Colonic mucosa (tissue), 4 donors: ENCODE results near the gene PTPRQ. TPM values are rescaled to one million over a fixed set of nuclear protein-coding genes. Genes with fewer than 3 reads are reported as not detected.
A peak's percentile ranks its signal among the peaks of the same experiment; 100 is the strongest.
"Not testable (repeated sequence)": the region's sequence is repeated elsewhere in the genome, so short reads cannot be mapped to it uniquely, and the experiment has no call there.

Experiments
- DNase-seq: peaks from one replicate; pipeline ENCODE4 v3.0.0-alpha.2; 2020
- H3K27ac ChIP-seq: fragments of 200-600 bp; one replicate; pipeline ENCODE4 v1.8.0; 2021
- H3K27me3 ChIP-seq: fragments of 200-600 bp; one replicate; pipeline ENCODE4 v1.8.0; 2021
- H3K36me3 ChIP-seq: fragments of 200-600 bp; one replicate; pipeline ENCODE4 v1.8.0; 2021
- H3K4me1 ChIP-seq: fragments of 200-600 bp; one replicate; pipeline ENCODE4 v1.8.0; 2021; ENCODE audit warnings: mild to moderate bottlenecking
- H3K4me3 ChIP-seq: fragments of 200-600 bp; one replicate; pipeline ENCODE4 v1.8.0; 2021
- H3K9ac ChIP-seq, 2 donors: one replicate each; pipeline ENCODE4 v1.7.0; 2013; ENCODE audit warnings: control low read depth in 2 of 2, low read depth in 2 of 2, low read length in 2 of 2
- H3K9me3 ChIP-seq: fragments of 200-600 bp; one replicate; pipeline ENCODE4 v1.8.0; 2021
- intact Hi-C: fragments of 100-400 bp; cut with DNase I; formaldehyde crosslinking; loops from one replicate; pipeline ENCODE4 v1.14.1; 2022
- total RNA-seq, 2 donors: library from RNA; stranded (reverse); fragmentation: NEBNext Ultra II Directional in 1 of 2; extraction: Animal tissue kit (Norgen Biotek cat#: 25700) in 1 of 2; gene quantifications; one replicate each; pipeline ENCODE4 v1.2.1, GENCODE V29; 2021
- TF ChIP-seq, protein P1 (sequence below): fragments of 200-600 bp; IDR thresholded peaks from one replicate; pipeline ENCODE4 v1.8.0; 2022; ENCODE audit warnings: antibody characterized with exemption, mild to moderate bottlenecking
- donor health status: healthy.
- donor health status: DM: no; HTN: no; CAD: no.
- donor health status: DM: no; HTN: no; CAD: no.

The PTPRQ gene
- total RNA-seq, 2 donors from 2014 or later: not detected

- Histone ChIP-seq H3K4me3 (no peak overlapping the region), H3K36me3 (no peaks in the 10 kb centered on the region), H3K9ac (no peak overlapping the region), H3K4me1 (no peaks in the 10 kb centered on the region), H3K27me3 (no peaks in the 10 kb centered on the region), H3K9me3 (no peaks in the 10 kb centered on the region), H3K27ac (no peak overlapping the region)
- TF ChIP-seq, protein P1, sequence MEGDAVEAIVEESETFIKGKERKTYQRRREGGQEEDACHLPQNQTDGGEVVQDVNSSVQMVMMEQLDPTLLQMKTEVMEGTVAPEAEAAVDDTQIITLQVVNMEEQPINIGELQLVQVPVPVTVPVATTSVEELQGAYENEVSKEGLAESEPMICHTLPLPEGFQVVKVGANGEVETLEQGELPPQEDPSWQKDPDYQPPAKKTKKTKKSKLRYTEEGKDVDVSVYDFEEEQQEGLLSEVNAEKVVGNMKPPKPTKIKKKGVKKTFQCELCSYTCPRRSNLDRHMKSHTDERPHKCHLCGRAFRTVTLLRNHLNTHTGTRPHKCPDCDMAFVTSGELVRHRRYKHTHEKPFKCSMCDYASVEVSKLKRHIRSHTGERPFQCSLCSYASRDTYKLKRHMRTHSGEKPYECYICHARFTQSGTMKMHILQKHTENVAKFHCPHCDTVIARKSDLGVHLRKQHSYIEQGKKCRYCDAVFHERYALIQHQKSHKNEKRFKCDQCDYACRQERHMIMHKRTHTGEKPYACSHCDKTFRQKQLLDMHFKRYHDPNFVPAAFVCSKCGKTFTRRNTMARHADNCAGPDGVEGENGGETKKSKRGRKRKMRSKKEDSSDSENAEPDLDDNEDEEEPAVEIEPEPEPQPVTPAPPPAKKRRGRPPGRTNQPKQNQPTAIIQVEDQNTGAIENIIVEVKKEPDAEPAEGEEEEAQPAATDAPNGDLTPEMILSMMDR: no peak
- intact Hi-C loops: no loop called here
- DNase-seq: no peak
Observed at GRCh38 chr12:80470403-80470802, 26.4 kb downstream of the PTPRQ start.

DNA sequence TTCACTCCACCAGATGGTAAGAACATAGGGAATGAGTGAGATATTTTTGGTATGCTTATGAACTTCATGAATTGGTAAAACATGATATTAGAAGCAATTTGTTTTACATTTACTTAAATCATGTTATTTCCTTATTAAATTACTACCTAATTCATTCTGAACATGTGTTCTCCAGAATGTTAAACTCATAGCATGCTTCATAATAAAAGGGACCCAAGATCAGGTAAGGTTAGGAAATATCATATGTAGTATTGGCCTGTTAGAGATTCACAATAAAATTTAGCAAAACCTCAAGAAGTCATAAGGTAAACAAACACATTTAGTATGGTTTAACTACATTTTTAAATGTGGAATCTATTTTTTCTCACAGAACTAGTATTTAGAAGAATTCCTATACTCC lies 28.2 kb downstream of the PTPRQ start:
- DNase-seq: no peak
- H3K9me3 ChIP-seq: no peaks in the 10 kb centered on the region
- TF ChIP-seq, protein P1: no peak
- no peak overlapping the region for H3K9ac ChIP-seq
- no peak overlapping the region for H3K4me3 ChIP-seq
- H3K27ac ChIP-seq: no peak overlapping the region
- no peaks in the 10 kb centered on the region for H3K36me3 ChIP-seq
- H3K4me1 ChIP-seq: no peaks in the 10 kb centered on the region
- intact Hi-C loops: no loop called here
- H3K27me3 ChIP-seq: no peaks in the 10 kb centered on the region

GRCh38 chr12:80472911-80473500 lies 29.0 kb downstream of the PTPRQ start:
- Histone ChIP-seq H3K27ac (no peak overlapping the region), H3K4me3 (no peak overlapping the region), H3K9me3 (no peaks in the 10 kb centered on the region), H3K36me3 (no peaks in the 10 kb centered on the region), H3K9ac (no peak overlapping the region), H3K27me3 (no peaks in the 10 kb centered on the region), H3K4me1 (no peaks in the 10 kb centered on the region)
- intact Hi-C loops: no loop called here
- DNase-seq: no peak
- TF ChIP-seq, protein P1: peak; percentile 17

- H3K9ac ChIP-seq, H3K9me3 ChIP-seq, H3K27me3 ChIP-seq, H3K4me1 ChIP-seq, H3K36me3 ChIP-seq, DNase-seq, H3K27ac ChIP-seq, H3K4me3 ChIP-seq, intact Hi-C loops: not testable (repeated sequence)
Observed at GRCh38 chr12:80477521-80478145, 33.6 kb downstream of the PTPRQ start.

DNA sequence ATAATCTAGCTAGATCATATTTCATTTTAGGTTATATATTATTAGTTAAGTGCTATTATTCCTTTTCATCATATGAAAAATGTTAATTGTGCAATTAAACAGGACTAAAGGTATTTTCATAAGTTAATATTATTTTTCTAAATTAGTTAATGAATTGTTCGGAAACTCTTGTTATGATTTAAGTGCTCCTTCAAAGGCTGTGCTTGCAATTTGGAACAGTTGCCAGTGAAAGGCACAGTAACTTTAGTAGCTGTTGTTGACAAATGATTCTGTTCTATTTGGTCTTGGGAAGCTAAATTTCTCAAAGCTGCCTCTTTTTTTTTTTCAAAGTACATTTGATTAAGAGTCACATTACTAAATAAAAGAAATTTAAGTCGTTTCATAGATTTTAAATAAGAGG lies 40.7 kb downstream of the PTPRQ start:
- Histone ChIP-seq H3K27ac (no peak overlapping the region), H3K36me3 (no peaks in the 10 kb centered on the region), H3K9ac (no peak overlapping the region), H3K4me3 (no peak overlapping the region), H3K27me3 (no peaks in the 10 kb centered on the region), H3K4me1 (no peaks in the 10 kb centered on the region), H3K9me3 (no peaks in the 10 kb centered on the region)
- intact Hi-C loops: no loop called here
- TF ChIP-seq, protein P1: no peak
- no peak for DNase-seq

GRCh38 chr12:80485222-80485987 lies 41.4 kb downstream of the PTPRQ start:
- Histone ChIP-seq H3K27me3 (no peaks in the 10 kb centered on the region), H3K4me1 (no peaks in the 10 kb centered on the region), H3K9ac (no peak overlapping the region), H3K27ac (no peak overlapping the region), H3K9me3 (no peaks in the 10 kb centered on the region), H3K4me3 (no peak overlapping the region), H3K36me3 (no peaks in the 10 kb centered on the region)
- TF ChIP-seq, protein P1: no peak
- intact Hi-C loops: no loop called here
- no peak for DNase-seq
